GM10248 (cell line): Measurements from ENCODE around the gene JAKMIP1.

ENCODE experiments used
- CTCF ChIA-PET: fragments of 300-600 bp; sonication (Branson Sonifier 250); formaldehyde crosslinking; extraction: SDS; loops from one replicate; lab custom pipeline; 2021; ENCODE audit warnings: antibody characterized with exemption; lab: Yijun Ruan, JAX
- POLR2A ChIA-PET: fragments of 350-650 bp; sonication (Branson Sonifier 250); formaldehyde crosslinking; extraction: SDS; loops from one replicate; lab custom pipeline; 2020; ENCODE audit warnings: antibody characterized with exemption; lab: Yijun Ruan, JAX
- DNase-seq: peaks from one replicate; pipeline ENCODE4 v3.0.0; 2012; ENCODE audit errors: extremely low spot score
- CTCF ChIP-seq: IDR thresholded peaks from 2 replicates; pipeline ENCODE4 v1.5.1; 2012; ENCODE audit warnings: mild to moderate bottlenecking, low read depth; ENCODE audit errors: extremely low read depth, missing control alignments, control extremely low read depth

The JAKMIP1 gene

DNA sequence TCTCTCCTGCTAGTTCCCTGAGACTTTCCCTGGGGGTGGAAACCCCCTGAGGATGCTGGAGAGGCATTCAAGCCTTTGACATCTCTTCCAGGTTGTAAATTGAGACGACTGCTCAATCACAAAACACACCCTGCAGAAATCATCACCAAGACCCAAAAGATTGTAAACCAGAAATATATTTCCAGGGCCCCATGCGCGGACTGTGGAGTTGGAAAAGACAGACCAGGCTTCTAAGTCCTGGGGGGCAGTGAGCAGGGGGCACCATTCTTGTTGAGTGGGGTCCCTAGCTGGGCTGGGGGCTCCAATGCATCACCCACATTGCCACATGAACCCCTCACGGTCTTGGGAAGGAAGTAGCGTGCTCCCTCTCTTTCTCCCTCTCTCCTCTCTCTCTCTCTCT is 94.2 kb downstream of the JAKMIP1 start:
- DNase-seq: no peak
- ChIA-PET POLR2A (no interaction called here), CTCF (interaction anchor here (1.3 kb wide), 1 partner anchor 10 kb away, joined by 3 read pairs; no protein-coding TSS in a partner anchor)
- no peak for TF ChIP-seq CTCF

DNA sequence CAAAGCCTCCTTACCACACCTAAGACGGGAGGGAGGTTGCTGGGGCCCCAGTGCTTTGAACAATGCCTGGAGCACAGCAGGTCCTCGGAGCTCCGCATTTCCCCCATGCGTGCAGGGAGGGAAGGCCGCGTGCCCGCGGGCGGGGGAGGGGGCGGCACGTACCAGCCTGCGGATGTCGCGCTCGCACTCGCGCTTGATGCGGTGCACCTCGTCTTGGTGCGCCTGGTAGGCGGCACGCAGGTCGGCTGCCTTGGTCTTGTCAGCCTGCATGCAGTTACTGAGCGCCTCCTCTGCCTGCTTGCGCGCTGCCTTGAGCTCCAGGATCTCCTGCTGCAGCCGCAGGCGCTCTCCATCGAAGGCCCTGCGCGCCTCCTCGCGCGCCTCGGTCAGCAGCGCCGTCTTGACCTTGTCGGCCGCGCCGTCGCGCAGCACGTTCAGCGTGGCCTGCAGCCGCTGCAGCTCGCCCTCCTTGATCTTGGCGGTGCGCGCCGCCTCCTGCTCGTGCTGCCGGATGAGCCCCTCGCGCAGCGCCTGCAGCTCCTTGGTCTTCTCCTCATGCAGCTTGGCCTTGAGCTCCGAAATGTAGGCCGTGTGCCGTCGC is 94.9 kb downstream of the JAKMIP1 start:
- ChIA-PET CTCF (interaction anchor here (1.3 kb wide), 1 partner anchor 11 kb away, joined by 3 read pairs; no protein-coding TSS in a partner anchor), POLR2A (no interaction called here)
- DNase-seq: no peak
- TF ChIP-seq CTCF: no peak

GRCh38 chr4:6104541-6105130 is 95.7 kb downstream of the JAKMIP1 start:
- CTCF ChIA-PET: no interaction called here
- no peak for TF ChIP-seq CTCF
- POLR2A ChIA-PET: no interaction called here
- no peak for DNase-seq

DNA sequence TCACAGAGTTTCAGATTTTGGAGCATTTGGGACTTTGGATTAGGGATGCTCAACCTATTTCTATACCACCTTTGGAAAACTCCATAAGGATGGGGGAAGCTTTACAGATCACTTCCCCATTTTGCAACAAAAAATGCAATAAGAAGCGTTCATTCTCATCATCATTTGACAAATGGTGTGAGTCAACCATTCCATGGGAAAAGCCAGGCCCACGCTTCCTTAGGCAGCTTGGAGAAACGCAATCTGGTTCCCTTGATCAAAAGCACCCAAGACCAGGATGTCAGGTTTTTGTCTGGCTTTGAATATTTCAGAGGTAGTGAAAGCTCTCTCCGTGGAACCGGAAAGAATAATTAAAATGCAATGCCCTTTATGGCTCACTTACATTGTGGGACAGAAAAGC is 102.8 kb downstream of the JAKMIP1 start:
- CTCF ChIA-PET: interaction anchor here (2.1 kb wide), 1 partner anchor 15 kb away, joined by 4 read pairs; no protein-coding TSS in a partner anchor
- POLR2A ChIA-PET: no interaction called here
- DNase-seq: no peak
- no peak for TF ChIP-seq CTCF

DNA sequence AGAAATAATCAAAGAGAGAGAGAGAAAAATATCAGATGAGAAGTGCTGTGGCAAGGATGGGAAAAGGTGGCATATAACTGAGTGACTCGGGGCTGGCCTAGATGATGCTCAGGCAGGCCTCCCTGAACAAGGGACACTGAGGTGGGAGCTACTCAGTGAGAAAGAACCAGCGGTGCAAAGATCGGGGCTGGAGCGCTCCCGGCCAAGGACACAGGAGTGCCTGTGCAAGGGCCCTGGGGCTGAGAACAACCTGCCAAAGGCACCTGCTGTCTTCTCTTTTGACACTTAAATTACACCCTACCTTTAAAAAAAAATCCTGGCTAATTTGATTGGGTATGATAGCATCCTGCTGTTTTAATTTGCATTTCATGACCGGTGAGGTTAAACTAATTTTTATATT is 104.5 kb downstream of the JAKMIP1 start:
- no peak for TF ChIP-seq CTCF

GRCh38 chr4:6095023-6095752 is 105.2 kb downstream of the JAKMIP1 start:
- CTCF ChIA-PET: no interaction called here
- DNase-seq: no peak
- TF ChIP-seq CTCF: no peak
- POLR2A ChIA-PET: interaction anchor here (0.7 kb wide), 1 partner anchor 97 kb away, joined by 5 read pairs; no protein-coding TSS in a partner anchor

More for the DNA sequence above, 104.5 kb downstream of the JAKMIP1 start:
- CTCF ChIA-PET: no interaction called here
- POLR2A ChIA-PET: no interaction called here
- no peak for DNase-seq
